T-helper 1 cell treated with Interleukin-12 subunit alpha and Interleukin-12 subunit beta and Interleukin-4 antibody, amounts not matched to agents 30 ng/mL and 1 ng/mL, for 36 hours (primary cell): ENCODE data around the gene SLC22A2. TPM values are rescaled to one million over a fixed set of nuclear protein-coding genes. Genes with fewer than 3 reads are reported as not detected.

ENCODE experiments used
- intact Hi-C: fragments of 100-400 bp; cut with micrococcal nuclease; formaldehyde crosslinking; loops from one replicate; pipeline ENCODE4 v1.15.1; 2024
- total RNA-seq: library from RNA; stranded (reverse); gene quantifications from 2 replicates; pipeline ENCODE4 v1.2.3, GENCODE V29; 2022

The SLC22A2 gene
- total RNA-seq, 1 donor from 2014 or later = not detected

- intact Hi-C loops = no loop called here
Observed at GRCh38 chr6:160217073-160217472, 41.5 kb downstream of the SLC22A2 start.

GRCh38 chr6:160215232-160215631 lies 43.4 kb downstream of the SLC22A2 start:
- intact Hi-C loops = no loop called here

- intact Hi-C loops = no loop called here
Observed at GRCh38 chr6:160207618-160208017, 51.0 kb downstream of the SLC22A2 start.

- intact Hi-C loops = no loop called here
Observed at GRCh38 chr6:160204710-160205109, 53.9 kb downstream of the SLC22A2 start.

GRCh38 chr6:160203953-160204352 lies 54.7 kb downstream of the SLC22A2 start:
- intact Hi-C loops = no loop called here

- intact Hi-C loops = no loop called here
Observed at GRCh38 chr6:160203522-160203921, 55.1 kb downstream of the SLC22A2 start.

DNA sequence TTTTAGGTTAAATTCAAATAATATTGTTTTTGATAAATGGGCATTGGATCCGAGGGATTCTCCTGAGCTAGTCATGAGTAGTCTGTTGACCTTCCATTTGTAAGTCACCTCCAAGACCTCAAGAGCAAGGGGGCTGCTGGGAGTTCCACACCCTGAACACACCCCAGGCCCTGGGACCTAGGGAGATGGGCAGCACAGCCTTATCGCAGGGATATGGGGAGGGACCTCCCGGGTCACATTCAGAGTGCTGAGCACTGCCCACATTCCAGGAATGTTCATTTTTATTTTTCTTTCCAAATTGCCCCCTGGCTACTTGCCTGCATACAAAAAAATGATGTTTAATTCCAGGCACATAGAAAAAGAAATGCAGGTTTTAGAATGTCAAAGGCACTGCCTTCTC lies 55.5 kb downstream of the SLC22A2 start:
- intact Hi-C loops = no loop called here

GRCh38 chr6:160202411-160202810 lies 56.2 kb downstream of the SLC22A2 start:
- intact Hi-C loops = no loop called here

DNA sequence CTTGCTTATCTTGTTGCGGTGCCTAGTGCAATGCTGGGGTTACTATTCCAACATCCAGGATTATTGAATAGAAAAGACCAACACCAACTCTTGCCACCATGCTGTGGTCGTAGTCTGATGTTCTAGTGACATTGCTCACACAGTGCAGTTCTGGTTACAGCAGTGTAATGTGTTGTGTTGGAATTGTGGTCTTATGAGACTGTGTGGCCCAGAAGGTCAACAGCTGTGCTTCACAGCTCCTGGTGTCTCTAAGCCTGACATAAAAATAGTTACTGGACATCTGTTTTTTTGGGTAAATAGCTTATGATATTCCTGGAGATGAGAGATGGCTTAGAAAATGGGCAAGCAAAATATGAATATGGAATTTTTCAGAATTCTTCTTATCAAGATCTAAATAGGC lies 57.6 kb downstream of the SLC22A2 start:
- intact Hi-C loops = no loop called here

- intact Hi-C loops = no loop called here
Observed at GRCh38 chr6:160198606-160199211, 59.9 kb downstream of the SLC22A2 start.

GRCh38 chr6:160197662-160198061 lies 61.0 kb downstream of the SLC22A2 start:
- intact Hi-C loops = no loop called here

GRCh38 chr6:160194808-160195207 lies 63.8 kb downstream of the SLC22A2 start:
- intact Hi-C loops = no loop called here

- intact Hi-C loops = no loop called here
Observed at GRCh38 chr6:160192840-160193239, 65.8 kb downstream of the SLC22A2 start.

- intact Hi-C loops = no loop called here
Observed at GRCh38 chr6:160190973-160191372, 67.6 kb downstream of the SLC22A2 start.

- intact Hi-C loops = no loop called here
Observed at GRCh38 chr6:160190081-160190480, 68.5 kb downstream of the SLC22A2 start.

DNA sequence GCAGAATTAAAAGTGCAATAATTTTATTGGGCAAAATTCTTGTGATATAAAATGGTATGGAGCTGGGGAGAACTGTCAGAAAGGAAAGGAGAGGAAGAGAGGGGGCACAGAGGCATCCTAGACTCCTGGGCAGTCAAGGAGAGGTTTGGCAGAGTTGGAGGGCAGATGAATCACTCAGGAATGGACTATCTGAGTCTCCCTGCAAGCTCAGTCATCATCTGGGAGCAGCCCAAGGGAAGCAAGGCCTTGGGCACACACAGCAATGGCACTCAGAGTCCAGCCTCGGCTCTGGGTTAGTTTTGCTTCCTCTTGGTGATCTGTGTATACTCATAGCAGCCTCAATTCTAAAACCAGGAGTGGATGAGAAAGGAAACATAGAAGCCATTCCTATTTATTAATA lies 69.8 kb downstream of the SLC22A2 start:
- intact Hi-C loops = no loop called here

GRCh38 chr6:160180706-160181105 lies 77.9 kb downstream of the SLC22A2 start:
- intact Hi-C loops = no loop called here

DNA sequence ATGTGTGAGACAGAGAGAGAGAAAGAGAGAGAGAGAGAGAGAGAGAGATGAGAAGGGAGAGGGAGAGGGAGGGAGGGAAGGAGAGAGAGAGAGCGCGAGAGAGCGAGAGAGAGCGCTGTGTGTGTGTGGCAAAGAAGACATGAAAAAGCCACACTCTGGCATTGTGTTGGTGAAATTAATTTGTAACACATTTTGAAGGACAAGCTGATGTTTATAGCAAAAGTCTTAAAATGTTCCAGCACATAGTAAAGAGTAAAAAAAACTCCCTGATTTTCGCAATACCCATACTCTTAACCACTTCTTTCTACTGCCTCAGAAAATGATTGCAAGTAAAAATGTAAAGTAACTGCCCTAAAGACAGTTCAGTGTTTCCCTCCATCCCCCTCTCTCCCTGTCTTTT lies 80.3 kb downstream of the SLC22A2 start:
- intact Hi-C loops = no loop called here

DNA sequence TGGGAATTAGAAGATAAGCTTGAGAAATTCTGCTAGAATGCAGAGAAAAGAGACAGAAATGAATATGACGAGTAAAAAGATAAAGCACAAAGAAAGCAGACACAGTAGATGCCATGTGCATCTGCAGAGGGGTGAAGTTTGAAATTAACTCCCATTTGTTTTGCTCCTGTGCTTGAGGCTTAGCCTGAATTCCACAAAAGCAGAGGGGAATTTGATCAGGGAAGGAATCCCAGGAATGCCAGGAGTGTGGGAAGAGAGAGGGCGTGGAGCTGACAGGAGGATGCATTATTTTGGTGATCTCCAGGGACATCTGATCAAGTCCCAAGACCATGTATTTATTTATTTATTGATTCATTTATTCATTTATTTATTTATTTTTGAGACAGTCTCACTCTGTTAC lies 81.4 kb downstream of the SLC22A2 start:
- intact Hi-C loops = no loop called here

DNA sequence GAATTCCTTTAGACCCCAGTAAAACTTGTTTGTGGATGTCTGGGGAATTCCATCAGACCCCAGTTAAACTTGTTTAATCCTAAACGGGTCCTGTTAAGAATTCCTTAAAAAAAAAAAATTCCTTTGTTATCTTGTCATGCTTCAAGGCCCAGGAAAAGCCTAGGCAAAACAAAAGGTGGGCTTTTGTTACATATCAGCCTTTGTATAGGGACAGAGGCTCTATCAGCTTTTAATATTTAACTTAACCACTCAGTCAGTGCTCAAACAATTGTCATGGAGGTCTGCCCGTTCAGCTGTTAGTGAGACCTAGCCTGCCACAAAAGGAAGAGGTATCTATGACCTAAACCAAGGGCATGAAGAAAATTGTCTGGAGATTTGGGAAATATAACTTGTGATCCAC lies 83.9 kb downstream of the SLC22A2 start:
- intact Hi-C loops = no loop called here

DNA sequence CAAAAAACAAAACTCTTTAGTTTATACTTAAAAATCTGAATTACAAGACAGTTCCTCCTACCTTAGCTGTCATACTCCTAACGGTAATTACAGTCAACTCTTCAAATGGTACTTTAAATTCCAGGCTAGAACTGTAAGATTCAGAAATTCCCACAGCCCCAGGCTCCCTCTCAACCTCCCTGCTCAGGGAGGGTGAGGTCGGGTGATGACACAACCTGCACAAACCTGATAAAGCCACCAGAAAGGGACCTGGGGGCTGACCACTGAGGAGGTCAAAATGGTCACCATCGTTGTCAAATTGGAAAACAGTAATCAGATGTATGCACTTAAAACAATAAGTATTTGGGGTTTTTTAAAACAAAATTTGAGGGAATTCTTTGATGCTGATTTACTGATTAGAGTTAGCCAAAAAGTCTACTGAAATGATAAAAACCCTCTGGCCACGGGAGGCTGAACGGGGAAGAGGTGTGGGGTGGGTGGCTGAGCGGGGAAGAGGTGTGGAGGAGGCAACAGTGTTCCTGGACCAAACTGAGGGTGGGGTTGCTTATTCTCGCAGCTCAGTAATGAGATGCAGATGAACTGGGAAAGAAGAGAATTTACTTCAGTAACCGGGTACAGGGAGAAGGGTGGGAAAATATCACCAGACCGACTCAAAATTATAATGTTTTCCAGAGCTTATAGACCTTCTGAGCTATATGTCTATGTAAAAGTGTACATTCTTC lies 84.7 kb downstream of the SLC22A2 start:
- intact Hi-C loops = no loop called here

DNA sequence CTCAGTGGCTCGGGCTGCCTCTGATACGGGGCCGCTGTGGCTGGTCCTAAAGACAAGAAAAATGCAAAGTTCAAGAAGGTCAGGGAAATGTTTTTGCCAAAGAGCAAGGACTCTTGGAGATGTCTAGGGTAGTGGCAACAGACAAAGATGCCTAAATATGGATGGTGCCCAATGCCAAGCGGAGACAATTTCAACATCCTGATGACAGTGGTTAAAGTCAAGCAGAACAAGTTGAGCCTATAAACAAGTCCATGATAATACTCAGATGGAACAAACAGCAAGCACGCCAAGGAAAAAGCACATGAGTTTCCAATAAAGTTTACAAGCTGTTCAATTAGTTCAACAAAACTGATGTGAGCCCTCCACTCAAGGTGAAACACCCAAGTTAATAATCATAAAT lies 85.9 kb downstream of the SLC22A2 start:
- intact Hi-C loops = no loop called here

GRCh38 chr6:160170018-160170680 lies 88.5 kb downstream of the SLC22A2 start:
- intact Hi-C loops = no loop called here
